NOMO-1 treated with DMSO at 0.1 percent for 48 hours (cell line): Measurements from ENCODE around the gene LYSET.
"Not testable (repeated sequence)": the region's sequence is repeated elsewhere in the genome, so short reads cannot be mapped to it uniquely, and the experiment has no call there.

ENCODE experiments used
- DNase-seq: peaks from one replicate; lab custom pipeline; 2025; ENCODE audit not compliant: unreplicated experiment; lab: John Stamatoyannopoulos, UW

The LYSET gene

GRCh38 chr14:93220509-93220908 is 35.4 kb downstream of the LYSET start:
- no peak for DNase-seq

- no peak for DNase-seq
These were observed 38.4 kb downstream of the LYSET start for GRCh38 chr14:93223565-93223964.

- DNase-seq, result no peak
These were observed 43.4 kb downstream of the LYSET start for GRCh38 chr14:93228550-93228949.

- DNase-seq, result no peak
These were observed 45.4 kb downstream of the LYSET start for GRCh38 chr14:93230539-93230938.

- no peak for DNase-seq
These were observed 46.2 kb downstream of the LYSET start for GRCh38 chr14:93231129-93231979.

GRCh38 chr14:93232159-93232558 is 47.0 kb downstream of the LYSET start:
- DNase-seq, result no peak

GRCh38 chr14:93233078-93233477 is 48.0 kb downstream of the LYSET start:
- DNase-seq, result not testable (repeated sequence)

- no peak for DNase-seq
These were observed 49.7 kb downstream of the LYSET start for GRCh38 chr14:93234798-93235197.
